Lung microvascular endothelial cell (primary cell): Measurements from ENCODE around the gene HPSE2. TPM values are rescaled to one million over a fixed set of nuclear protein-coding genes. Genes with fewer than 3 reads are reported as not detected.
"Not testable (repeated sequence)": the region's sequence is repeated elsewhere in the genome, so short reads cannot be mapped to it uniquely, and the experiment has no call there.

Experiments
- DNase-seq, 2 donors: peaks; one replicate each; pipeline versions ENCODE4 v3.0.0 to v3.0.0-alpha.2; 2010; ENCODE audit warnings: low read depth in 2 of 2
- total RNA-seq: library from RNA; depleted of rRNA; stranded (reverse); fragments of >200 nt; gene quantifications from 2 replicates; pipeline ENCODE4 v1.2.1, GENCODE V29; 2014

The HPSE2 gene
- total RNA-seq, 1 donor from 2014 or later = not detected

DNA sequence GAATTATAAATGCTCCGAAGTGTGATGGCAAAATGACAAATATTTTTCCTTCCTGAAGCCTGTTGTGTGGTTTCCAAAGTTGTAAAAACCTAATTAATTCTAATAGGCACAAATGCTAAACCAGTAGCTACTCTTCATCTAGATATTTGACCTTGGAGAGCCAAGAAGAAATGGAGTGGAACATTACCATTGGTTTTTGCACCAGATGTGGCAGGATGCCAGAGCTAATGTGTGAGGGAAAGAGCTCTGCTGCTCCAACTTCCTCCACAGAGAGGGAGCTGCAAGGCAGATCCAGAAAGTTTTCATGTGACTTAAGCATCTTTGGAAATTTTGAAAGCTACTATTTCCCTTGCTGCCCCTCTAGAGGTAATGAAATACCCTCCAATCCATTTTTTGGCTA, 723.8 kb downstream of the HPSE2 start:
- DNase-seq = peak in 1 of 2 donors; percentile 33

- DNase-seq = no peak
Measured at GRCh38 chr10:98510412-98510995, 725.1 kb downstream of the HPSE2 start.

- no peak for DNase-seq
Measured at GRCh38 chr10:98509745-98510144, 725.9 kb downstream of the HPSE2 start.

DNA sequence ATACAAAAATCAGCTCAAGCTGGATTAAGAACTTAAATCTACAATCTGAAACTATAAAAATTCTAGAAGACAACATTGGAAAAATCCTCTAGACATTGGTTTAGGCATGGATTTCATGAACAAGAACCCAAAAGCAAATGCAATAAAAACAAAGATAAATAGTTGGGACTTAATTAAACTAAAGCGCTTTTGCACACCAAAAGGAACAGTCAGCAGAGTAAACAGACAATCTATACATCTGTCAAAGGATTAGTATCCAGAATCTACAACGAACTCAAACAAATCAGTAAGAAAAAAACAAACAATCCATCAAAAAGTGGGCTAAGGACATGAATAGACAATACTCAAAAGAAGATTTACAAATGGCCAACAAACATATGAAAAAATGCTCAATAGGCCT, 733.1 kb downstream of the HPSE2 start:
- DNase-seq = not testable (repeated sequence)

DNA sequence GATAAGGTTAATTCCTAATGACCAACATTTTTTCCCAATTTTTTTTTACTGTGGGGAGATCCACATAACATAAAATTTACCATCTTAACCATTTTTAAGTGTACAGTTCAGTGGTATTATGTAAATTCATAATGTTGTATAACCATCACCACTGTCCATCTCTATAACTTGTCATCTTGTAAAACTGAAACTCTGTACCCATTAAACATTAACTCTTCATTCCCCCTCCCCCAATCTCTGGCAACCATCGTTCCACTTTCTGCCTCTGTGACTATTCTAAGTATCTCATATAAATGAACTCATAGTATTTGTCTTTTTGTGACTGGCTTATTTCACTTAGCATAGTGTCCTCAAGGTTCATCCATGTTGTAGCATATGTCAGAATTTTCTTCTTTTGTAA, 742.9 kb downstream of the HPSE2 start:
- DNase-seq = no peak

GRCh38 chr10:98489561-98490481, 745.8 kb downstream of the HPSE2 start:
- DNase-seq = no peak

DNA sequence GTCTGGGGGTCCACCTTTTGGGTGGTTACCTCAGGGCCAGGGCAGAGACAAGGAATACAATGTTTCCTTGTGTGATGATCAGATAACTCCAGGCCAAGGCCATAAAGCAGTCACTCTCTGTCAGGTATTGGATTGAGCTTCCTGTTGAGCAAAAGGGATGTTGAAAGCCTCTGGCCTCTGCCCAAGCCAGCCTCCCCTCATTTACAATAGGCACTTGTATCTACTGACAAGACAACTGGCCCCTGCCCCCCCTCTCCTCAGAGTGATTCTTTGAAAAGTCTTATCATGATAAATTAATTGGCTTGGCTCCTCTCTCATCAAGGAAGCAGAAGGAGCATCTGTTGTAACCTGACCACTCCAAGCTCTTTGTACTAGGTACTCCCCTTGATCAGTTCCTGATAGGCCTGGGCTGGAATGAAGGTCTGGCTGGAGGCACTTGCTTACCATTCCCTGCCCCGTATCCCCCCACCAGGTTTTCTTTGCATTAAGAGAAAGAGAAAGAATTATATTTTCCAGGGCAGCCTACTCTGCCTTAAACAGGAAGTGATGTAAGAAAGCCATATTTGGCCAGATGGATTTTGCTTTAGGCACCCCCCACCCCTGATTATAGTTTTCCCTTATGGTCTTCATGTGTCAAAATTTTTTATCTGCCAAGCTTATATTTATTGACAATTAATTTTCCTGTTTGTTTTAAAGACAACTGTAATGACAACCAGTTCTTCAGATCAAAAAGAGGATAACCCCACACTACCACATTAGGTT, 746.8 kb downstream of the HPSE2 start:
- peak in 1 of 2 donors; percentile 29 for DNase-seq

GRCh38 chr10:98487649-98488048, 748.0 kb downstream of the HPSE2 start:
- DNase-seq = no peak

DNA sequence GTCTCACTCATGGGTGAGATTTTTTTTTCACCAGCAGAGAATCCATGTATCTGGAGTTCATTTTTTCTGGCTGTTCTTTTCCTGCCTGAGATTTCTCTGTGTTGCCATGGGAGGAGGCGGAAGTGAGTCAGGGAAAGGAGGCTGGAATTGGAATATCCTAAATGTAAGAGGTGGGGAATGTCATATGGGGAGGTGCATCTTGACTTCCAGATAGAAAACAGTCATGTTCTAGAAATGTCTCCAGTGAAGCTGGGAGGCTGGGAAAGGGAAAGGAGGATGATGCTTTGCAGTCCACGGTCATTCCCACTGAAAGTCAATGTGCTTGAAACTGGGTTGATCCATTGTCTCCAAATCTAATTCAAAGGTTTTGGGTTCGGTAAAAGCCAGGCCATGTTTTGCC, 749.2 kb downstream of the HPSE2 start:
- DNase-seq = peak in 1 of 2 donors; percentile 62

GRCh38 chr10:98485959-98486358, 749.7 kb downstream of the HPSE2 start:
- DNase-seq = no peak

DNA sequence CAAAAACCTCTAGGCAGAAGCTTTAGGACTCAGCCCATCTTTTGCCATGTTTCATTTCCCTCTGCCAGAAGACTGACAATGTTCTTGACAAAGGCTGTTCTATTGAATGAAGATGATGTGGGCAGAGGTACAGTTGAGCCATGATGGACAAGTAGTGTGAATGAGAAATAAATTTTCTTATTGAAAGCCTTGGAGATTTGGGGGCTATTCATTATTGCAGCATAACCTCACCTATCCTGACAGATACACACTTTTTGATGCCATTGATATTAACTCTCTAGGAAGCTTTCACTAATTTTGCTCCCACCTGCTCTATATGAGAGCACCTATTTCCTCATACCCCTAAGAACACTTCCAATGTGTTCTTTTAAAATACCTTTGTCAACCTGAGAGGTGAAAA, 752.0 kb downstream of the HPSE2 start:
- no peak for DNase-seq

- no peak for DNase-seq
Measured at GRCh38 chr10:98482096-98482495, 753.6 kb downstream of the HPSE2 start.

DNA sequence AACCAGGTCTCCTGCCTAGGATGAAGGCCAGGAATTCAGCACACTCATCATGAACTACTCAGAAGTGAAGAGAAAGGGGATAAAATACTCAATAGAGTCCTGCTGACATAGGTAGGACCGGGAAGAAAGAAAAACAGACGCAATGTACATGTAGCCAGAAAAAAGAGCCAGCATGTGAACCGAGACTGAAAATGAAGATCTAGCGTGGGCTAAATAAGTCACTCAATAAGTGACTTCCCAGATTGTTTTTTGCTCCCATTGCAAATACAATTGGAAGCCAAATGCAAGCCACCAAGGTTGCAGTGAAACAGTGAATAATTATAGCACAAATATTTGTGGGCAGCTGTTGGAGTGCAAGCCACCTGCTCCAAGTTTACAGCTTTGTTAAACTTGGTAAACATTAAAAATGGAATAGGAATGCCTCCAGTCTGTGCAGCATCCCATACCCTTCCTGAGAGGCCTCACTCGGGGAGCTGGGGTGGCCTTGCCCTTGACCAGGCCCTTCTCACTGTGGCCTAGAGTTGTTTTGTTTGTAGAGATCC, 754.2 kb downstream of the HPSE2 start:
- DNase-seq = no peak

DNA sequence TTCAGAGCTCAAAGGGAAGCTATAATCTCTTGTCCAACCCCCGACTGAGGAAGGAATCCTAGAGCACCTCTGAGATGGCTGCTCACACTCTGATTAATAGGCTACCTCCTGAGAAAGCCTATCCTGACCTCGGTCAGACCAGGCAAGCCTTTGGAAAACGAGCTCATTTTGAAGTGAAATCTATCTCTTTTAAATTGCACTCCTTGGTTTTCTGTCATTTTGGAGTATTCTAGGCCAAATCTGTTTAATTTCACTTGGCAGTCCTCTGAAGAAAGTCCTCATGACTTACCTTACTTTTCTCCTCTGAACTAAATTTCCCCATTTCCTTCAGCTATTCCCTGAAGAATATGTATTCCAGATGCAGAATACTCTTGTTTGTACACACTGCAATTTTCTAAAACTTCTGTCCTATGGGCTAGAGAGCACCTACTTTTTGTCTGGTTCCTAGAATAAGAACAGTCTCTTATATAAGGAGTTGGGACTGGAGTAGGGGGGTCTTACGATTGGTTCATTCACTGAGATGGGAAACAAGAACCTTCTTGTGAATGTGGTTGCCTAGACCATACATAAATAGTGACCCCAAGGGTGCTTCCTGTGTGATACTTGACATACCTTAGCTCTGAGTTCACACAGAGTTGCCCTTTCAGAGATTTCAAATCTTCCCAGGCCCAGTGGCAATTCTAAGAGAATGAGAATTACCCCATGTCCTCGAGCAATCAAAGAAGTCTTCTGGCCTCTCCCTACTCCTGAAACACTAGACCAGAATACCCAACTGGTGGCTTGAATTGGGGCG, 757.0 kb downstream of the HPSE2 start:
- no peak for DNase-seq

GRCh38 chr10:98477861-98478260, 757.8 kb downstream of the HPSE2 start:
- DNase-seq = no peak

- no peak for DNase-seq
Measured at GRCh38 chr10:98474628-98475027, 761.0 kb downstream of the HPSE2 start.

GRCh38 chr10:98472196-98472595, 763.5 kb downstream of the HPSE2 start:
- DNase-seq = no peak

- no peak for DNase-seq
Measured at GRCh38 chr10:98470850-98471249, 764.8 kb downstream of the HPSE2 start.

DNA sequence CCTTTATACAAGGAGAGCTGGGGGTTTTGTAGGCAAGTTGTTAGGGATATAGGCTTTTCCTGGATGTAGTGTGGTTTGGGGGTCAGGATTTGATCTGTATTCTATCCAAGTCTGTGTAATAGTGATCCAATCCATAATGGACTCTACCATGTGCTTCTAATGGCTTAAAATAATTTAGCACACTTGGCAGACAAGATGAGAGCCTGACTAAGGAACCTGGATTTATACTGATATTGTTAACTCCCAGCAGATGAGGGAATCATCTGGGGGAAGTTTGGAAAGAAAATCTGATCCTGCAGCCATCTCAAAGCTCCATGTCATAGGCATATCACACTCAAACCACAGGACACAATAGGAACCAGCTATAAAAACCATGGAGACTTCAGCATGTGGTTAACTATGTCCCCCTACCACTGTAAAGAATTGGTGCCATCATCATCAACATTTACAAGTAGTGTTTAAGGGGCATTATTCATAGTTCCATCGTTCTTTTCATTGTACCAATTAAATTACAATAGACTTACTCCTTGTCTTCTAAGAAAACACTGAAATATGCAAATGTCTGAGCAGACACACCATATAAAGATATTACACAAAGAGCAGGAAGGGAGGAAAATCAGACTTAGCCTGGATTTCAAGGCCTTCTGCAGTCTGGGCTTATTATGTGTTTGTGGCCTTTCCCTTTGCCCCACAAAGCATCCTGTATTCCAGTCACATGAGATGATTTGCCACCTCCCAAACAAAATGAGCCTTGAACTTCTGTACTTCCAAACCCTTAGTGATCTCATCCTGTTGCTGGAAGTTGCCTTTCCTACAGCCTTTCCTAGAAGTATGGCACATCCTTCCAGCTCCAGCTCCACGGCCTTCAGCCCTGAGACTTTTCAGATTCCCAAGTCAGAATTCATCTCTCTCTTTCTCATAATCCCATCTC, 766.4 kb downstream of the HPSE2 start:
- DNase-seq = peak in 1 of 2 donors; percentile 44
